Measurements from ENCODE around the gene CGRRF1.

The CGRRF1 gene

DNA sequence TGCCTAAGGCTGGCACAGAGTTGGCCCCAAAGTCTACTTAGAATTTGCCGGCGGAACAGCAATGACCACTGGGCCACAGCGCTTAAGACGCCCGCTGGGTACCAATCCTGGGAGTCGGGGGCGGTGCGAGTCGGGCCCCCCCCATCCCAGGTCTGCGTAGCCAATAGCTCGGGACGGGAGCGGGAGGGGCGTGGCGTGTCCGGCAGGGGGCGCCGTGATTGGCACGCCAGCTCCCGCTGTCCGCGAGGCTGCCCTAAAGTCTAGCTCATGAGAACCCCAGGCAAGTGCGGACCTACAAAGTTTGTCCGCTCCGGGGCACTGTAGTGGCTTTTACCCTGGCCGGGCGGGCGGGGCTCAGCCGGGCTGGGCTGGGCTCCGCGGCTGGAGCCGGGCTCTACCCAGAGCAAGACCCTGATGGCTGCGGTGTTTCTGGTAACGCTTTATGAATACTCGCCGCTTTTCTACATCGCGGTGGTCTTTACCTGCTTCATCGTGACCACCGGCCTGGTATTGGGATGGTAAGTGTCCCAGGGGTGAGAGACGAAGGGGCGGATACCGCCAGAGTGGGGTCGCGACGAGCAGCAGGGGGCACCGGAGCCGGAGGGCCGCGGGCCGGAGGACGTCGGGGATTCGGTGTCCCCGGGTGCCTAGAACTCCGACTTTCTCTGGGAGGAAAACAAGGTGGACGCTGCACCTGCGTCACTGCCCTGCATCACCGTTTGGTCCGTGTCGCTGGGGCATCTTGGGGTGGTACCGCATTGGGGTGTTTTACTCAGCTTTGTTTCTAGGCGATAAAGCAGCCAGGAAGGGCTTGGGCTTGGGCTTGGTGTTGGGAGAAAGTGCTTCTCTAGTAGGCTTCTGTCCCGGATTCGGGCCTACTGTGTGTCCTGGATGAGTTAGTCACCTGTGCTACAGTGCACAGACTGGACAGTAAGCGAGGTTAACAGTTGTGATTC, at the start of gene CGRRF1:
Gene CGRRF1 (plus strand): TSS at position 361 of the 956 bp plus-strand sequence. CDS start 54 bp downstream, at position 415.
- DNase-seq (ENCODE audit: low spot score), result peak; percentile 95

GRCh38 chr14:54462048-54462447, 47.7 kb upstream of the CGRRF1 start:
- no peak for DNase-seq (ENCODE audit: low spot score)

DNA sequence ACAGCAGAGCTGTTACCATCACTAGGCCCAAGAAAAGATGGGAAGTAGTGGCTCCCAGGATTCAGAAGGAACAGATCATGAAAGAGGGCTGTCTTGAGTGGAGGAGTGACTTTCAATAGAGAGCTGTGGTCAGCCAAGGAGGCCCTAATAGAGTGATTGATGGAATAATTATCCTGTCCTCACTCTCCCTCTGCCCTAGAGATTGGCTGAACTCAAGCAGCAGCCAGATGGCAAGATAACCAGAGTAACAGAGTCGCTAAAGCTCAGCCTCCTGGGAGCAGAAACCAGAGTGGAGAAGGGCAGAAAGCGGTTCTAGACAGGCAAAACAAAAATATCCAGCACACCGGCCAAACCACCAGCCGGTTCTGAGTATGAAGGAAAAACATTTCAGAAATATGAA, 44.1 kb upstream of the CGRRF1 start:
- DNase-seq (ENCODE audit: low spot score), result no peak

DNA sequence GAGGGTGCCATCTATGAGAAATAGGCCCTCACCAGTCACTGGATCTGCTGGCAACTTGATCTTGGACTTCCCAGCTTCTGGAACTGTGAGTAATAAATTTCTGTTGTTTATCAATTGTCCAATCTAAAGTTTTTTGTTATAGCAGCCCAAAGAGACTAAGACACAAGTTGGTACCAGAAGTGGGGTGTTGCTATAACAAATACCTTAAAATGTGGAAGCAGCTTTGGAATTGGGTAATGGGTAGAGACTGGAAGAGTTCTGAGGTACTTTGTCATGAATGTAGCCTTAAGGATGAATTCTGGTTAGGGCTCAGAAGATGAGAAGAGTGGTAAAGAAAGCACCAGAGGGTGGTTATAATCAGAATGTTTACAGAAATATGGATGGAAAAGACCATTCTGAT, 42.4 kb upstream of the CGRRF1 start:
- no peak for DNase-seq (ENCODE audit: low spot score)

DNA sequence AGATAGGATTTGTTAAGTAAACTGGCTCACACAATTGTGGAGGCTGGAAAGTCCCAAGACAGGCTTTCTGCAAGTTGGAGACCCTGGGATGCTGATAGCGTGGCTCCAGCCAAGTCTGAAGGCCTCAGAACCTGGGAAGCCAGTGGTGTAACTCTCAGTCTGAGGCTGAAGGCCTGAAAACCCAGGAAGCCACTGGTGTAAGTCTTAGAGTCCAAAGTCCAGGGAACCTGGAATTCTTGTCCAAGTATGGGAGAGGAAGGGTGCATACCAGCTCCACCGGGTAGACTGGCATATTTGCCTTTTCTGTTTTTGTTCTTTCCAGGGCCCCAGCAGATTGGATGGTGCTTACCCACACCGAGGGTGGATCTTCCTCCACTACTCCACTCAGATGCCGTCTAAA, 39.0 kb upstream of the CGRRF1 start:
- DNase-seq (ENCODE audit: low spot score), result no peak

DNA sequence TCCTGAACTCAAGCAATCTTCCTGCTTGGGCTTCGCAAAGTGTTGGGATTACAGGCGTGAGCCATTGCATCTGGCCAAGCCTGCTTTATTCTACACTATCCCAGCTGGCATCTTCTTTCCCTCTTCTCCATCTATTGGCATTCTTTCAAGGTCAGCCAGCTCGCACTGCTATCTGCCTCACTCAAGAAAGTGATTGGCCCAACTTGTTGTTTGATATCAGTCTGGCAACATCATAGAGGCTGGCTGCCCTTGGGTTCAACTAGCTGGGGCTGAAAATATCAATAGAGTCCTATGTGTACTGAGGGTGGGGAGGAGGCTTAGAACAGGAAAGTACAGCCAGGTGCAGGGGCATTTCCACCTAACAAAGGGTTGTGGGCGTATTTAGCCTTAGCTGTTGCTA, 38.1 kb upstream of the CGRRF1 start:
- no peak for DNase-seq (ENCODE audit: low spot score)

- DNase-seq (ENCODE audit: low spot score), result no peak
Observed at GRCh38 chr14:54472315-54472714, 37.4 kb upstream of the CGRRF1 start.

DNA sequence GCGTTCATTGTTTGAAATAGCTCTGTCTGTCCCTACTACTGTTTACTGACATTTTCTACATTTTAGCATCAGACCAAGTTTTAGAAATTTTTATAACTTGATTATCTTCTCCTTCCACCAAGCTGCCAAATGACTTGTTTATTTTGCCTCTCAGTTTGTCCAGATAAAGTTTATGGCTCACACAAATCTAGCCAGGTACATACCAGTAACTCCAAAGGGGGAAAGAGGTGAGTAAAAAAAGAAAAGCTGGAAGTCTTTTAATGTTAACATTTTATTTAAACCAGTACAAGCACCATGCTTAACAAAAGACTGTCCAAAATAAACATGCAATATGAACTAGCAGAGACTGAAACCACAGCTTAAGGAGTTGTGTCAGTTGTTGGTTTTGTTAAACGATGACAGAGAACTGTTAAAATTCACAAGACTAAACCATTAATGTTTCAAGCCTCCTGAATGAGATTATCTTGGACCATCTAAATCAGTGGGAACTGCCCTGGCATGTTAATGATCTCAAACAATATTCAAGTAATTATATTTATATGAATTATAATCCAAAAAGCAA, 35.4 kb upstream of the CGRRF1 start:
- no peak for DNase-seq (ENCODE audit: low spot score)

DNA sequence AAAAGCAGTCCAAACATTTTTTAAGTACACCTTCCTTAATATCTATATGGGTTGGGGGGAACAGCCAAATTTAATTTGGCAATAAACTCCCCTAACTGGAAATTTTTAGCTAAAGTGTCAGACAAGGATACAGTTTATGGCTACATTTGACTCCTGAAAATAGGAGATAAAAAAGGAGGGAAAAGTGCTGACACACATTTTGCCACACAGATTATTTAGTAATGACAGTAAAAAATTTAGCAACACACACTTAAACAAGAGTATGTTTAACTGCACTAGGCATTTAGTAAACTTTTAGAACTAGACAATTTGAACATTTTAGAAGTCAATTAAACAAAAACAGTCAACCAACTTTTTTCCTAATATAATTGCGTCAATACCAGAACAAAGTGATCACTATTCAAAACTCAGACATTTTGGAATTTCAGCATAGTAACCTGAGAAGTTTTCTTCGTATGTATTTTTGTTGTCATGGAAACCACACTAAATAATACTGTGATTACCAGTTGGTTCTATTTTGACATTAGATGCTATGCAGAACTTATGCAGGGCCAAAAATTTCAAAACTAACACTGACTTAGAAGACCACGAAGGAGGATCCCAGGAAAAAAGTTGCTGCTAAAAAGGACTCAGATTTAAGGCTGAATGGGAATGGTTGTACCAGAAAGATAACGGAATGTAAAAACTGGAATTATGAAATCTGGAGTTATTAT, 34.4 kb upstream of the CGRRF1 start:
- DNase-seq (ENCODE audit: low spot score), result no peak

DNA sequence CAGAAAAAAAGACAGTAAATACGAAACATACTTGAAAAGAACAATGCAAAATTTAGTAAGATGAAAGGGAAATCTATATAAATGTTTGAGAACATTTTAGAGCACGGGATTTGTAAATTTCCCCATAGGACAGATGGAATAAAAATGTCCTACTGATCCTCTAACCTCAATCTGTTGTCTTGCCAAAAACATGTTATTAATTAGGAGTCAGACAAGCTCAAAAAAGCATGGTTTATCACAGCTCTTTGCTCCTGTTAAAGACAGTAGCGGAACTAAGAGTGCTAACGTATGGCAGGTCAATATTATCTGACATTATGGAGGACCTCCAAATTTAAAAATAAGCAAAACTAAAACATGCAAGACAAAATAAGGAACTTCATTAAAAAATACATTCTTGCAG, 33.8 kb upstream of the CGRRF1 start:
- no peak for DNase-seq (ENCODE audit: low spot score)

- no peak for DNase-seq (ENCODE audit: low spot score)
Observed at GRCh38 chr14:54478636-54479215, 31.0 kb upstream of the CGRRF1 start.

- DNase-seq (ENCODE audit: low spot score), result no peak
Observed at GRCh38 chr14:54480830-54481562, 28.7 kb upstream of the CGRRF1 start.

DNA sequence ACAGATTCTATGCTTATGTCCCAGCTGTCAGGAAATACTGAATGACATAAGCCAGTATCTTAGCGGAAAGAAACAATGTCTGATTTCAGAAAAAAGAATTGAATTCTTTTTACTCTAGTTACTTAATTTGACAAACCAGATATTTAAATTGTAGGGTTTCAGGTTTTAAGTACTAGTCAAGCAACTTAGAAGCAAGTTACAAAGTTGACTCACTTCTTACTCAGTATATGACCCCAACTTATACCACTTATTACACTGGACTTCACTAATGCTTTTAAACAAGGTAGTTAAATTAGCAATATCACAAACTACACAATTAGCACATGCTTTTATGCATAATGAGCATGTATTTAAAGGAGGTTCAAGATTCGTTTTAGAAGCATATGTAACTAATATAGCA, 28.0 kb upstream of the CGRRF1 start:
- no peak for DNase-seq (ENCODE audit: low spot score)

- no peak for DNase-seq (ENCODE audit: low spot score)
Observed at GRCh38 chr14:54483073-54483745, 26.5 kb upstream of the CGRRF1 start.

DNA sequence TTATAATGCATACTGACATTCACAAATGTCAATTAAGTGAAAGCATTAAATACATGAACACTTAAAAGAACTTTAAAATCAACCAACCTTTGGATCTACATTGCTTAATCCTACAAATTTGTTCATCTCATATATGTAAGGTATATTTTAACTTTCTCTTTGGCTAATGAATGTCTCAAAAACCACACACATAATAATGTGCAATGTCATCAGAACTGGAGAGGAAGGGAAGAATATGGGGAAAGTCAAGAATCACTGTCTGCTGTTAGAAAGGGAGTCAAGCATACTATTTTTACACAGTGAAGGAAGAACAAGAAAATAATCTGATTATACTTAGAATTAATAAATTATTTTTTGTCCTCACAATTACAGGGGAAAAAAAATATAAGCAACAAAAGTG, 25.9 kb upstream of the CGRRF1 start:
- no peak for DNase-seq (ENCODE audit: low spot score)

DNA sequence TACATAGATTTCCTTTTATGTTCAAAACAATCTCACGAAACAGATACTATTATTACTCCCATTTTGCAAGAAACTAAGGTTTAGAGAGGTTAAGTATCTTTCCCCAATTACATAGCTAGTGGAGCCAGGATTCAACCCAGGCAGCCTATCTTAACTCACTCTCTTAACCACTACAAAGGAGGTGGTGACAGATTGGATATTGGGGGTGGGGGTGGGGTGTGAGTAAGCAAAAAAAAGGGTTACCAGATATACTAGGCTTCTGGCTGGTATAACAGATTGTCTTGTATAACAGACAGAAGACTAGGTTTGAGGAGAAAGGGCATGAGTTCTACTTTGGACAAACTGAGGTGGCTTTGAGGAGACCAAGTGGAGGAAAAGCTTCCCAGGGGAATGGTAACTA, 23.0 kb upstream of the CGRRF1 start:
- DNase-seq (ENCODE audit: low spot score), result no peak

- peak; percentile 86 for DNase-seq (ENCODE audit: low spot score)
Observed at GRCh38 chr14:54487771-54488170, 21.9 kb upstream of the CGRRF1 start.

DNA sequence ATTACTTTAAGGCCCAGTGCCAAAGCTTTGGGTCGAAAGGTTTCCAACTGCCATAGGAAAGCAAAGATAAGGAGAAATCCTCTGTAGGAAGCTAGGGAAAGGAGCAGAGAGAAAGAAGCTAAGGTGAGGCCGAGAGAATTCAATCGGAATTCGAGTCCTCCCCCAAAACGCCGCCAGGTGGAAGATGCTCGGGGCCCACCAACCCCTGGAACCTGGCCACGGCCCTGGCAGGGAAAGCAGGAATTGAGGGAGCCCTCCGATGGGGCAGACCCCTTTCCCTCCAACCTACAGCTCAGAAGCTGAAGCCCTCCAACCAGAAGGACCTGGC, 21.4 kb upstream of the CGRRF1 start:
- peak; percentile 18 for DNase-seq (ENCODE audit: low spot score)

DNA sequence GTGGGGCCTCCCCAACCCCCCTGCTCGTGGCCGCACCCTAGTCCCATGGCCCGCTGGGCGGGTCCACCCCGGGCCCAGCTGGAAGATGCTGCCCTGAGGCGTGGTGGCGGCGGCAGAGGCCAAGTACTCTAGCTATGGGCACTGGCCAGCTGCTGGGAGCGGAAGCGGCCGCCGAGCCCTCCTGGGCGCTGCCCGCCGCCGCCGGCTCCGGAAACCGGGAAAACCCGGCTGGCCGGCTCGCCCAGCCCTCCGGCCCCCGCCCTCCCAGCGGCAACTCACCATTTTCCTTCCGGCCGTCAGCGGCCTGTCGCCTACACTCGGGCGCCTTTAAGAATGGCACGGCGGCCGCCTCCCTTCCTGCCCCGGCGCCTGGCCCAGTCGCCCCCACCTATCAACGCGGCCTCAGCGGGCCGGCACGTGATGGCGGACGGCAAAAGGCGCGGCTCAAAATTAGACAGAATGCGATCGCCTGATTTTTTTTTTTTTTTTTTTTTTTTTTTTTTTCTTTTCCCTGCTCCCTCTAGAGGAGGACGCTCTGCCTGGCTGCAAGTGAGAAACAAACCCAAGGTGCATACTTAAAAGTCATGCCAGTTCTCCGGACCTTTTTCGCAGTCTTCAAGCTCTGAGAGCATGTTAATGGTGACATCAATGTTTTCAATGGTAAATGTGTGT, 20.9 kb upstream of the CGRRF1 start, which contains the start of gene GMFB:
Gene GMFB (minus strand): TSS at position 335 of the 672 bp plus-strand sequence. CDS start 53 bp downstream, at position 282.
- DNase-seq (ENCODE audit: low spot score), result peak; percentile 84

- no peak for DNase-seq (ENCODE audit: low spot score)
Observed at GRCh38 chr14:54489318-54489683, 20.4 kb upstream of the CGRRF1 start.
